ENCODE results near the gene IL11RA. TPM values are rescaled to one million over a fixed set of nuclear protein-coding genes. Genes with fewer than 3 reads are reported as not detected.

The IL11RA gene
- total RNA-seq, 1 donor from 2014 or later: 83.8 TPM

DNA sequence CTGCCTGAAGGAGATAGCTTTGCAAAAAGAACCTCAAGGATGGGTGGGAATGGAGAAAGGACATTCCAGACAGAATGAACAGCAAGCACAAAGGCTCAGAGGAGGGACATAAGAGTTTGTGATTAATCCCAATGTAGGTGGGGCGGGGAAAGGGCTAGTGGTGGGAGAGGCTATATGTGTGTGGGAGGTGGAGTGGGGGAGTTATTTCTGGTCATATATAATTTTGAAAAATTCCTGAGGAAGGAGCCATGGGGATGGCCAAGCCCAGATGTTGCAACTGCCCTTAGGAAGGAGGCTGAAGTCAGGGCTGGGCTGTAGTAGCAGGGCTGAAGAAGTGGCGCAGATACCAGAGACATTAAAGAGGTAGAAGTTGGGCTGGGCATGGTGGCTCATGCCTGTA lies 23.9 kb downstream of the IL11RA start:
- intact Hi-C loops (cut with micrococcal nuclease): loop anchor here (1.0 kb wide), 1 partner anchor 25 kb away; no protein-coding TSS in a partner anchor

DNA sequence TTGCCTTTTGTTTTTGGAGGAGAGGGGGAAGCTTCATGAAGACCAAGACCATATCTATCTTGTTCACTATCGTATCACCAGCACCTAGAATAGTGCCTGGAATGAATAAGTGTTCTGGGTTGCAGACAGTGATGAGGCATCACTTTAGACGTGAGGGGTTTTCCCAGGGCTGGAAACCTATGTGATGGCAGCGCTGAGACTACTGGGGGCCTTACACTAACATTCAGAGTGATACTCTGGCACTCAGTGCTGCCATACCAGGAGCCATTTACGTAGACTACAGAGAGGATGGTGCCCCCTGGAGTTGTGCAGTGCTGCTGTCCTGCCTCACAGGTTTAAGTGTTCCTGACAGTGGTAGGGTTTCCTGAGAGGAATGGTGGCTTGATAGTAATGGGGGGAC lies 32.2 kb downstream of the IL11RA start:
- intact Hi-C loops (cut with micrococcal nuclease): no loop called here

DNA sequence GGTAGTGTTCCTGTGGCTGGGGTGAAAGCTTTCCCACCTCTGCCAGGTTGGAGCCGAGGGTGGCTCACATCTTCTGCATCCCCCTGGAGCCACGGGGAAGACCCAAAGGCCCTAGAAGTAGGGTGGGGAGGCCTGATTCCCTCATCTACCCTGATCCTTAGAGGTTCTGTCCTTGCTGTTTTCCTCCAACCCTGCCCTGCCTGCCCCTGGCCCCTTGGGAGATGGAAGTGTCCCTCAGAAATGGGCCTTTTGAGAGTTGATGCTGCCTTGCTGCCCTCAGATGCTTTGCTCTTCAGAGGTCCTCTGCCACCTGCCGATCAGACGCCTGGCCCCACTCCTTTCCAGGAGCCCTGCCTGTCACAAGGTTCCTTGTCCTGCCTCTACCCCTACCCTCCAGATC lies 32.8 kb downstream of the IL11RA start:
- intact Hi-C loops (cut with micrococcal nuclease): no loop called here

DNA sequence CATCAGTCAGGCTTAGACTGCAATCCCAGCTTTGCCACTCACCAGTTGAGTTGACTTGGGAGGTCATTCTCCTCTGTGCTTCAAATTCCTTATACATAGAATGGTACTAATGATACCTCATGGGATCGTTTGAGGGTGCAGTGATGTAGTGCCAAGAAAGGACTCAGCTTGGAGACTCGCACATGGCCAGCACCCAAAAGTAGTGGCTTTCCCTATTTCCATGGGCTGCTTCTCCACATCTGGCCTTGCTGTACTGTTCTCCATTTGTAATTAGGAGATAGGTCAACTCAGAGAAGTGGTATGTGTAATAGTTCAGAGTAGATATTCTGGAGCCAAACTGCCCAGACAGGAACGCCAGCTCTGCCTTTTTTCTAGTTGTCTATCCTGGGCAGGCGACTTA lies 33.6 kb downstream of the IL11RA start:
- intact Hi-C loops (cut with micrococcal nuclease): no loop called here

DNA sequence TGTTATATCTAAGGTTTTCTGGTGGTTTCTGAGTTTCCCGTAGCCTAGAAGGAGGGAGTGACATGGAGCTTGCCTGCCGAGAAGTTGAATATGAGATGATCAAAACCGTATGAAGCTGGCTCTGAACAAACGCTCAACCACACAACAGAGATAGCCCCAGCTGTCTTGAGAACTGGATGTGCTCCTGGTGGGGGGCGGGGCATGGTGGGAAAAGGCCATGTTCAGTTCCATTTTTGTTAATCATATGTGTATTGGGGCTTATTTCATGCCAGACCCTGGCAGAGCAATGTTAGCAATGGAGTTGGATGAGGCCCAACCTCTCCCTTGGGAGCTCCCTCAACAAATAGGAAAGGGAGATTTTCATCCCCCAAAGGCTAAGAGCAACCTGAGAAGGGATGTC lies 34.2 kb downstream of the IL11RA start:
- intact Hi-C loops (cut with micrococcal nuclease): no loop called here

DNA sequence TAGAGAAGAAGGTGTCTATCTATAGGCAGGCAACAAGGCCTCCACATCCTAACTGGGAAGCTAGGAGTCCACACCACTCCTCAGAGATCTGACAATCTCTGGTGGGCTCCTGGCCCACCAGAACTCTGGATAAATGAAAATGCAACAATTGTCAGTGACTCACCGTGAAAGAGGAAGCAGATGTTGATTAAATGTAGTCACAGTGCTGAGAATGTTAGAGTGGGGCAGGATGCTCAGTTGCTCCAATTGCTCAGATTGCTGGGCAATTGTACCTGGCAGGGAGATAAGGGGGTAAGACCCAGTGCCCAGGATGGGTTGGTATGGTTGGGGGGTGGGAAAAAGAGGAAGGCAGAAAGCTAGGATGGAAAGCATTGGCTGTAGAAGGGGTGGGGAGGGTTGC lies 34.7 kb downstream of the IL11RA start:
- intact Hi-C loops (cut with micrococcal nuclease): no loop called here

DNA sequence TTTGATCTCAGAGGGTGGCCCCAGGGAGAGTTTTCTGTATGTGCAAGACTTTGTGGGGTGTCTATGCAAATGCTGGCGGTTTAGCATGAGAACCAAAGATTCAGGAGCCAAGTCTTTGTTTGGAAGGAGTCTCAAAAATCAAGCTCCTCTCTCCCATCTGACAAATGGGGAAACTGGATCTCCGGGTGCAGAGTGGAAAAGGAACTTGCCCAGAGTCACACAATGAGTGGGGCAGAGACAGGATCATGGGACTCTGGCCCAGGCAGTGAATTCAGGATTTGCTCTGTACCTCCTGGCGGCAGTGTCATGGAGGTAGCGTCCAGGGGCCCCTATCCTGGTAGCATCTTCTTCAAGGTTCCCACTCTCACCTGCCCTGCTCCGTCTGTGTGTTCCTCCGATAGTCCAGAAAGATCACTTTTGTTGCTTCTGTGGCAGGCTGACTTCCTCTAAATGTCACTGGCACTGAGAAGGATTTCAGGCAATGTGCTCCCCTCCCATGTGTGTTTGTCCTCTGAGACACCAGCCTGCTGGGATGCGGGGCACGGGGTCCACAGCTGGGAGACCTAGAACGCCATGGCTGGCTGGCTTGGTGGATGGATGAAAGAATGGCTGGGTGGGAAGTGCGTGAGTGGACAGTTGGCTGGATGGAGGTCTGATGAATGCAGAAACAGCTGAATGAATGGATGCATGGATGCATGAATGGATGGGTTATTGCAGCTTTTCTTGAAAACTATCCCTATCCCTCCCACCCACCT lies 35.5 kb downstream of the IL11RA start:
- intact Hi-C loops (cut with micrococcal nuclease): no loop called here

DNA sequence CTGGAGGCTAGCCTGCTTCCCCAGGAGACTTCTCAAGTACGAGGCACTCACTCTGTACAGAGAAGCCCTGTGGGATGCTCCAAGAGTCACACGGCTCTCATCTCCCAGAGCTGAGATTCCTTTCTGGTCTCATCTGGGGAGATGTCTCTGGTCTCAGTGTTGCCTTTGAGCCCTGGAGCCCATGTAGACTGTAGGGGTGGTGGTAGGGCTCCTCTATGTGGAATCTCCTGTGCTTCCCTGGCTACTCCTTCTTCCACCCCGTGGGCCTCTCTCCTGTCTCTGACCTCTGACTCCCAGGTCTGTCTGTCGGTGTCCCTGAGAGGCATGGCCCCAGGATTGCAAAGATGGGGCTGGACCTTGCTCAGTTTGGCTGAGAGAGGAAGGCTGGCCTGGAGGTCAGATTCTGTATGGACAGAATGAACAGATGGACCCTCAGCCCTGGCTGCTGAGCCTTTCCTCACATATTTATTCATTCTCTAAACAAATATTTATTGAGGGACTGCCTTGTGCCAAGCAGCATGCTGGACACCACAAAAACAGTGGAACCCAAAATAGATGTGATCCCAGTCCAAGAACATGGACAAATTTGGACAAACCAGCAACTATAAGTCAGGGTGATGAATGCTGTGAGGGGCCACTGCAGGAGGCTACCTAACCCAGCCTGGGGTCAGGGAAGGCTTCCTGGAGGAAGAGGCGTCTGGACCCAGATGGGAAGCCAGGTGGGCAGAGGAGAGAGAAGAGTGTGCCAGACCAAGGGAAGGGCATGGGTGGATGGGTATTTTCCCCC lies 36.5 kb downstream of the IL11RA start:
- intact Hi-C loops (cut with micrococcal nuclease): no loop called here

DNA sequence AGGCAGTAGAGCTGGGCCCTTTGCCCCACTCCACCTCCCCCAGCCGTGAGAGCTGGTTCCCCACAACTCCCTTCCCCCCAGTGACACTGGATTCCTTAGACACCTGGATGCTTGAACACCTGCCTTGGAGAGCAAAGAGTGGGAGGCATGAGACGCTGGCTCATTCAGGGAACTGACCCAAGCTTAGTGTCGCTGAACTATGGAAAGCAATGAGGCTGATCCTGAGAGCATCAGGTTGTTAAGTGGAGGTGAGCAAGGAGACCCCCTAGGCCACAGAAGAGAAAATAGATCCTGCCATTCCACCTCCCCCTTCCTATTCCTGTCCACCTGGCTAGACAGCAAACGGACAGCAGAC lies 37.1 kb downstream of the IL11RA start:
- intact Hi-C loops (cut with micrococcal nuclease): no loop called here

DNA sequence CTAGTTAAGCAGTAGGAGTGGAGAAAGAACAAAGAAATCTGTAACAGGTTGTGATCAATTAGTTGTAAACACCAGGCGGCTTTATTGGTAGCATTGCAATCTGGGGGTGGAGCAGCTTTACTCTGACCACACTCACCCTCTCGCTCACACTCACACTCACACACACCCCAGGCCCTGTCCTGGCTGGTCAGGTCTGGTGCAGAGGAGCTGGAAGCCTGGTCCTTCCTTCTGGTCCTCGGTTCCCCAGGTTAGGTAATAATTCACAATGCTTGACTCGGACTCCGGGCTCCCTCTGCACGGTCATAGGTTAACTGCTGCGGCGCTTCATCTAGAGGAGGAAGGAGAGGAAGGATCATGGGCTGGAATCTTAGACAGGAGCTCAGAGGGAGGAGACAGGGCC lies 37.5 kb downstream of the IL11RA start:
- intact Hi-C loops (cut with micrococcal nuclease): no loop called here

DNA sequence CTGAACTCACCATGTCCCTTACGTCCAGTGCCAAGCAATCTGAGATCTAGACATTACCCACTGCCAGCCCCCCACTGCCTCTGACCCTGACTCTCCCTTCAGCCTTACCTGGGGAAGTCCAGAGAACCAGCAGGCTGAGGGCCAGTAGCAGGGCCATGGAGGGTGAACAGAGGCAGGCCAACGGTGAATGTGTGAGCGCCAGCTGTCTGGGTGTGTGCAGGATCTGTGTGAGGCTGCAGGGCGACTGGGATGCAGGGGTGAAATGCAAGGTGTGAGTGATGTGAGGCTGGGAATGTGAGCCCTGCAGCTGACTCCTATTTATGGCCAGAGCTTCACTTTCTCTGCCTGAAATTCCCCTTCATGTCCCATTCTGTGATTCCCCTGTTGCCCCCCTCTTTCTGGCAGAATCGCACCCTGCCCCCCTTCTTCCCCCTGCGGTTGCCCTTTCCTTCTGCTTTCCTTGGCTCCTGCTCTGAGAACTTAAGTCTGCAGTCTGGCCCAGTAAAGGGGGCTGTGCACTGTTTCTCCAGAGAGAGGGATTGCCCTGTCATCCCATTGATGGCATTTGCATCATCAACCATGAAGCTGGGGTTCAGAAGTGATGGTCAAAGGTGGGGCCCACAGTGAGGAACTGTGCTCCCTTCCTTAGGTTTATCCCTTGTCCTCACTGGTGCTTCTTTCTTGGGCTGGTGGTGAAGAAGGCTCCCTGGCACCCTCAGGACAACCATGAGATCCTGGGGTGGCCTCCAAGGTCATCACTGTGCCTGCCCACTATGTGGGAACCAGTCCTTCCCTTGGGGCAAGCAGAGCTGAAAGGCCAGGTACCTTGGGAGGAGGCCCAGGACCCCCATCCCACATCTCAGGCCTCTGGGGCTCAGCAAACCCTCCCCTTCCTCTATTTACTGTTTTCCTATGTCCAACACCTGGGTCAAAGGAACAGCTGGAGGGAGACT lies 39.3 kb downstream of the IL11RA start, which contains the start of gene CCL19:
Gene CCL19 (minus strand): TSS at position 294 of the 953 bp plus-strand sequence. CDS start 137 bp downstream, at position 157.
- intact Hi-C loops (cut with micrococcal nuclease): no loop called here

DNA sequence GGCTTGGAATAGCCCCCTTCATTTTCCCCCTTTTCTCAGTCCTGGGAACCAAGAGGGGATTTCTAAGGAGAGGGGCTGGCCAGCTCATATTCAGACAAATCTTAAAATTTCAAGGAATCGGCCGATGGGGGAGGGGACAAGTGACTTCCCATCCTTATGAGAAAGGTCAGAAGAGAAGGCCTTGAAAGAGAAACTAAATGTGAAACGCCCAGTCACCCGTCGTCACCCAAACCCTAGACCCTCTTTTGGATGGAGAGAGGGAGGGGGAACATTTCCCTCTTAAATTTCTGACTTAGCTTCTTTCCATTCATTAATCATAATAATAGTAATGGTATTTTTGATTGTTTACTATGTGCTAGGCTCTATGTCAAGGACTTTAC lies 39.9 kb downstream of the IL11RA start:
- intact Hi-C loops (cut with micrococcal nuclease): no loop called here

DNA sequence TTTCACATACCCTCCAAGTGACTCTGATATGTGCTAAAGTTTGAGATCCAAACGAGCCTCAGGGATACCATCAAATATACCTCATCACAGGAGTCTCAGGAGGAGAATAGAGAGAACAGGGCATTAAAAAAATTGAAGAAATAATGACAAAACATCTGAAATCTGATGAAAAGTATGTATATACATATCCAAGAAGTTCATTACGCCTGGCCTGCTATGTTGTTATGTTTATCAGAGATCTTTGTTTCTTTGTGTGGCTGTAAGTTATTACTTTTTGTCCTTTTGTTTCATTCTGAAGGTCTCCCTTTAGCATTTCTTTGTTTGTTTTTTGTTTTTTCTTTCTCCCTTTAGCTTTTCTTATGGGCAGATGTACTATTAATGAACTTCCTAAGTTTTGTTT lies 41.6 kb downstream of the IL11RA start:
- intact Hi-C loops (cut with micrococcal nuclease): no loop called here

DNA sequence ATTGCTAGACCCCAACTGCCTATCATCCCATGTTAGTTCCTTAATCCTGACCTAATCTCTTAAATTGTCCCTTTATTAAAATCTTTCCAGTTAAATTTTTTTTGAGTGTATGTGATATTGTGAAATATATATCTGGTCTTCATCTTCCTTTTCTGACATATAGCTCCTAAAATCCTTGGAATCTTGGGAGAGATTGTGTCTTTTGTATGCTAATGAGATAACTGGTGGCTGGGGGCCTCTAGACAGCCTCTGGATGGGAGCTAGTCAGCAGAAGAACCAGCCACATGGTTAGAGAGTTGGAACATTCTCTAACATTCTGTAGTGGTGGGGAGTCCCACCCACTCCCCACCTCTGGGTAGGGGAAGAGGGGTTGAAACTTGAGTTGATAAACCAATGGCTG lies 42.8 kb downstream of the IL11RA start:
- intact Hi-C loops (cut with micrococcal nuclease): no loop called here

DNA sequence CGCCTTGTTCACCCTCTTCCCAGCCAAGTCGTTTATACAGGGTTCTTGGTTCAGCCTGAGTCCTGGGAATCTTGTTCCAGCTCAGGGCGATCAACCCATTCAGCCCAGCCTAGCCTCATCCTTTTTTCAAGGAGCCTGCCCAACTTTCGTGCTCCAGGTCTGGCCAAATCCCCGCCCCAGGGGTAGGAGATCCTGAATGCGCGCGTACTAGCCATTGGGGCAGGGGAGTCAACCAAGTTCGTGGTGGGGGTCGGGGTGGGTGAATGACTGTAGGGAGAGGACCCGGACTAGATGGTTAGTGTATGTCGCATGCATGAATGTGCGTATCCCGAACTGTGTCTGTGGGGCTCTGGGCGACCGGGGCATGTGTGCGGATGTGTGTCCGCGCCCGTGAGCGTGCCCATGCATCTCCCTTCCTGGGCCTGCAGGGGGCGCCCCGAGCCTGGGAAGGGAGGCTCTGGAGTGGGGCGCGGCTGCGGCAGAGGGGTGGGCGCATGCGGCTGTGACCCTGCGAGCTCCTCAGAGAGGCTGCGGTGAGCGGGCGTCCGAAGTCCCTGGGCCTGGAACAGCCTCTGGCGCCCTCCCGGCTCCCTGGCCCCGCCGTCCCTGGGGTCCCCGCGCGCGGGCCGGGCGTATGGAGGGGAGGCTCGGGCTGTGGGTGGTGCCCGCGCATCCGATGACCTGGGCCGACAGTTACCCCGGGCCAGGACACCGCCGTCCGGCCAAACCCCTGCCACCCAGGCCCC lies 49.2 kb downstream of the IL11RA start:
- intact Hi-C loops (cut with micrococcal nuclease): loop anchor here (1.0 to 2.0 kb wide), 2 partner anchors 26 to 54 kb away; partner anchors contain the start of gene GALT

DNA sequence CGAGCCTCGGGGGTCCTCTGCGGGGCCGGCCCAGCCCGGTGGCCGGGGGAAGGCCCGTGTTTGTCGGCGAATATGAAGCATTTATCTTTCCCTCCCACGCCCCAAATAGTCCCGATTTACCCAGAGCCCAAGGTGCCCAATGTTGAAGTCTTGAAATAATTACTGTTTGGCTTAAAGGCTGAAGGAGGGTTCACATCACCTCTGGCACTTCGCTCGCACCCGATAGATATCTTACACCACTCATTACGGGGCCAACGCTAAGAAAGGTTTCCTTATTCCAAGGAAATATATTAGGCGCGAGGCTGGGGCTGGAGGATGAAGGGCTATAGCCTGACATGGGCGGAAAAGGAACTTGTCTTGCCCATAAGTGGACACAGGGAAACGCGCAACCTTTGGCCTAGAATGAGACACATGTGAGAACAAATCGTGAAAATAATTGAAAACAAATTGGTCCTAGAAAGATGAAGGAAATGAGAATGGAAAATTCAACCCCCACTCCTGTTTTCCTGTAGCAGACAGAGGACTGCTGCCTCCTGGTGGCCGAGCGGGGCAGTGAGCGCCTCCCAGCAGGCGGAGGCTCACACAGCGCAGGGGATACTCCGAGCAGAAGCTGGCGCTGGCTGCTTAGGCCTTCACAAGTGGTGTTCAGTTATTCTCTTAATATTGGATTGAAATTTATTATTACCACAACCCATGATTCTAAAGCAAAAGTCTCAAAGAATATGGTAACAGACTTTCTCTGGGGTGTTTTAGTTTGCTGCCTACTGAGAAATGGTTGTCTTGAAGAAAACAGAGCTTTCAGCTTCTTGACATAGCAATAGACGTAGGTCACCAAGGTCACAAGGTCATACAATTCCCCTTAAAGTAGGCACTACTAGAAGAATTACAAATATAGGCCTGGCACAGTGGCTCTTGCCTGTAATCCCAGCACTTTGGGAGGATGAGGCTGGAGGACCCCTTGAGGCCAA lies 50.1 kb downstream of the IL11RA start:
- intact Hi-C loops (cut with micrococcal nuclease): loop anchor here (1.0 to 2.0 kb wide), 5 partner anchors 27 to 90 kb away; partner anchors contain the start of genes GALT and RPP25L

DNA sequence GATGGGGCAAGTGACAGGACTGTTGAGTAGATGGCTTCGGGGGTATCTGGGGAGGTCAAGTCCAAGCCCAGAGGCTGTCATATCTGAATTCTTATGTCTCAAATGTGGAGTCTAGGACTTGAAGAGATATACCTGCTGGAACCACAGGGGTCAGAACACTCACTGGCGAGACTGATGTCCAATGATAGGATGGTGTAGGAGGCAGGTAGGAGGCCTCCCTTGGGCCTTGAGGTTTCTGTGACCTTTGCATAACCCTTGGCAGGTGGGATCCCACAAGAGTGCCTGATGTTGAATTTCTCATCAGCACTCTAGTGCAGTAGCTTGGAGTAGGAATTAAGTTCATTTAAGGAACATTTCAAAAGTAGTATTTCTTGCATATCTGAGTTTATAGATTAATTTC lies 55.1 kb downstream of the IL11RA start:
- intact Hi-C loops (cut with micrococcal nuclease): no loop called here

DNA sequence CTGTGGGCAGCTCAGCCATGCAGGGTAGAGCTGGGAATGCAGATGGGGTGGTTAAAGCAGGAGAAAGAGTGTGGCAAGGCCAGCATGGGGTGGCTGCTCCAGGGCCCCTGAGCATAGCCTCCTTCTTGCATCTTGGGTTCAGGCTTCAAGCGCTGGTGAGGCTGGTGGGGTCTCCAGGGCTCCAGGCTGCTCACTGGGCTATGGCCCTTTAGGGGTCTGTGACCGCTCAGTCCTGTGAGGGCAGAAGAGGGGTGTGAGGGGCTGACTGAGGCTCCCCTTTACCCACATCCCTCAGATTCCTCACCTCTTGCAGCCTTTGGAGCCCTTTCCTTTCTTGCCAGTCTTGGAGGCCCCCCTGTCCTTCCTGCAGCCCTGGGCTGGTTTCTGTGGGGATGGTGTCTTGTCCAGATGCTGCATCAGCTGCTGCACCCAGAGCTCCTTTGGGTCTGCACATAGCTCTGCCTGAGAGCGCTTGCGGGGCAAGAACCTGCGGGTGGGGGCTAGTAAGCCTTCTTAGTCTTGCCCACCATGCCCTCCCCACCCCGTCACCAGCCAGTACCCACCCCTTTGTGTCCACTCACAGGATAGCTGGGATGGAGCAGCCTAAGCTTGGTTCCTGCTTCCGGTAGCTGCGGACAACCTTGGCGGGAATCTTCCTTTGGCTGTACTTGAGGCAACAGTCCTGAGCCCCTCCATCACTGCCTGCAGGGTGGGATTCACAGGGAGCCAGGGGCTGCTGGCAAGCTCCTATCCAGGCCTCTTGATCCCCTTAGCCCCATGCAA lies 57.4 kb downstream of the IL11RA start:
- intact Hi-C loops (cut with micrococcal nuclease): no loop called here

DNA sequence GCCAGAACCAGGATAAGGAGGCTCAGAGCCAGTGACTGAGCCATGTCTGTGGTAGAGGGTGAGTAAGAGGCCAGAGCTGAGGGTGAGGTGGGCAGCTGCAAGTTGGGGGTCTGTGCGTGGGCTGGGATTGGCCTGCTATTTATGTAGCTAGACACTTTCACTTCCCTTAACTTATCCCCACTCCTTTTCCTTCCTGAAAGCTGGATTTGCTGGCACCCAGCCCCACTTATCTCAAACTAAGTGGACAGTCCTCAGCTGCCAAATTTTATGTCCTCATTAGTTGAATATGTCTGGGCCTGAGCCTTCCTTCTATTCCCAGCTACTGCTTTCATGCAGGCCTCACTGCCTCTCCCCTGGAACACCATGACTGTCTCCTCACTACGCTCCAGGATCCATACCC lies 58.0 kb downstream of the IL11RA start, which contains the start of gene CCL21:
Gene CCL21 (minus strand): TSS at position 114 of the 400 bp plus-strand sequence. CDS start 70 bp downstream, at position 44.
- intact Hi-C loops (cut with micrococcal nuclease): no loop called here

Data from T-helper 2 cell treated with Interferon-gamma antibody and Interleukin-4, amounts not matched to agents 100 ng/mL and 5 ng/mL, for 36 hours (primary cell).